Gastroesophageal sphincter (tissue), 2 donors: ENCODE data around the gene GPR52.

Experiments used
- POLR2A ChIP-seq, 2 donors: fragments of 450-650 bp; IDR thresholded peaks; one replicate each; pipeline ENCODE4 v1.6.1; 2017; ENCODE audit warnings: antibody characterized with exemption in 2 of 2, mild to moderate bottlenecking in 2 of 2, moderate library complexity in 1 of 2
- POLR2AphosphoS5 ChIP-seq: sonication (generic); formaldehyde crosslinking; IDR thresholded peaks from one replicate; pipeline ENCODE4 v1.6.1; 2017; ENCODE audit warnings: antibody characterized with exemption

- no peak for TF ChIP-seq POLR2A (IDR thresholded peaks at IDR 0.05)
- TF ChIP-seq POLR2AphosphoS5, result no peak
These were observed 49.5 kb upstream of the GPR52 start for GRCh38 chr1:174398246-174398645.
